HG03565 (cell line): ENCODE data around the gene ADAM20.
"Not testable (repeated sequence)": the region's sequence is repeated elsewhere in the genome, so short reads cannot be mapped to it uniquely, and the experiment has no call there.

Experiments
- ATAC-seq: cut with Tn5 transposase; IDR thresholded peaks from one replicate; pipeline ENCODE4 v1.9.1; 2021; ENCODE audit warnings: mild to moderate bottlenecking, moderate library complexity; ENCODE audit not compliant: unreplicated experiment

ADAM20 gene

DNA sequence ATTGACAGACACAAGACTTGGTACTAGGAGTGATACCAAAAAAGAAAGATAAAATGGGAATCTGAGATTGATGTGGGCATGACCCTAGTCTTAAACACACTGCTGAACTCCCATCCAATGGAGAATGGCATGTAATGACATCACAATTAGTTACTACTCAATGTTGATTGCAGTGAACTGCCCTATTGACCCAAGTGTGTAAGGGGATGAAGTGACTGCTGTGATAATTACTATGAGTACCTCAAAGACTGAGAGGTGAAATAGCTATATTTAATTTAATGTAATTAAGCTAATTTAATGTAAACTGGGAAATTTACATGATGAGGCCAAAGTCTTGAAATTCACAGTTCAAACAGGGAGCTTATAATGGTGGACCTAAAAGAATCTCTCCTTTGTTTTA is at the start of gene ADAM20:
Gene ADAM20 (minus strand): TSS at position 101 of the 400 bp plus-strand sequence. CDS start 10,247 bp downstream, outside the sequence.
- no peak for ATAC-seq

DNA sequence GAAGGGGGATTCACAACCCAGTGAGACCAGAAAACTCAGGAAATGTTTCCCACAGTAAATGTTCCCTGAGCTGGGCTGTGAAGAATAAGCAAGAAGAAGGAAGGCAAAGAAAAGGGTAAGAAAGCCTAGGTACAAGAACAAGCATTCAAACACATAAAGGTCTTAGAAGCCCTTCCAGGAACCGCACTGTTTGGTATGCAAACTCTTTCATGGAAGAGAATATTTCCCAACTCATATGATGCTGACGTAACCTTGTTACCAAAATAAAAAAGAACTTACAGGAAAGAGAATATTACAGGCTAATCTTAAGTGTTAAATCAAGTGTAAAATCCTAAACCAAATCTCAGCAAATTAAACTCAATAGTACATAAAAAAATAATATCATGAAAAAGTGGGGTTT is 42.1 kb upstream of the ADAM20 start:
- no peak for ATAC-seq

- ATAC-seq = no peak
These were observed 38.2 kb upstream of the ADAM20 start for GRCh38 chr14:70573050-70573449.

GRCh38 chr14:70571139-70571538 is 36.3 kb upstream of the ADAM20 start:
- ATAC-seq = no peak

- no peak for ATAC-seq
These were observed 33.0 kb upstream of the ADAM20 start for GRCh38 chr14:70567791-70568190.

- no peak for ATAC-seq
These were observed 29.1 kb upstream of the ADAM20 start for GRCh38 chr14:70563869-70564268.

DNA sequence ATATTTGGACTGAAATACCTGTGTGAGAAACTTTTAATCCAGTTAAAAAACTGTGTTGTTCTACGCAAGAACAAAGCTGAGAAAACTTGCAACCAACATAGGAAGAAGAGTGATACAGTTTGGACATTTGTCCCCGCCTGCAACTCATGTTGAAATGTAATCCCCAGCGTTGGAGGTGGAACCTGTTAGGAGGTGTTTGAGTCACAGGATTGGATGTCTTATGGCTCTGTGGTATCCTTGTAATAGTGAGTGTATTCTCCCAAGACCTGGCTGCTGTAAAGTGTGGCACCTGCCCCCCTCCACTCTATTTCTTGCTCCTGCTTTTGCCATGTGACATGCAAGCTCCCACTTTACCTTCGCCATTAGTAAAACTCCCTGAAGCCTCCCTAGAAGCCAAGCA is 28.6 kb upstream of the ADAM20 start:
- ATAC-seq = no peak

DNA sequence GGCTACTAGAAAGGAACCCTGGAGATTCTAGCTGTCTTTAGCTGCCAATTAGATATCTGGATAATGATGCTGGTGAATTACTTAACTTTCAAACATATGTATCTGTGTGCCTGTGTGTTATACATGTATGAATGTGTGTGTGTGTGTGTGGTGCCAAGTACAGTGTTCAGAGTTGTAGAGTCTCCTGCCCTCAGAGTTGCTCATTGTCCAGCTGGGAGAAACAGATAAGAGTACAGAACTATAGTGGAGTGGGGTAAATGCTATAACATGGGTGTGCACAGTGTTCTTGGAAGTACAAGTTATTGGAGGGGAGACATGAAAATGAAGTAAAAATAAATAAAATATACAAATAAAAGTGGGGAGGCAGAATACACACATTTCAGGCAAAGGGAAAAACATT is 23.6 kb upstream of the ADAM20 start:
- ATAC-seq = no peak

DNA sequence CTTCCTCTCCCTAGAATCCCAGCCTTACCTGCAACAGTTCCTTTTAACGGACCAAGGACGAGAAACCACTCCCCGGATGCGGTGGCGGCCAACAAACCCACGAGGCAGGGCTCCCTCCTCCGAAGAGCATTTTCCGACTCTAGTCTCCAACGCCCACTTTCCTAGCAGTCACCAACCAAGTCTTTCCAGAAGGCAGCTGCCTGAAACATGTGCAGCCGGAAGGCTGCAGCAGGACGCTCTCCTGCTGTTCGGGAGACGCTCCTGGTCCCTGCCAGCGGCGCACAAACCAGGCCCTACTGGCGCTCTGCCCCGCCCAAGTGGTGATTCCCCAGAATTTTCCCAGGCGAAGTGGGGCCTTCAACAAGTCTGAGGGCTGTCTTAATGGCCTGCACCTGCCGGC is 21.1 kb upstream of the ADAM20 start:
- no peak for ATAC-seq

DNA sequence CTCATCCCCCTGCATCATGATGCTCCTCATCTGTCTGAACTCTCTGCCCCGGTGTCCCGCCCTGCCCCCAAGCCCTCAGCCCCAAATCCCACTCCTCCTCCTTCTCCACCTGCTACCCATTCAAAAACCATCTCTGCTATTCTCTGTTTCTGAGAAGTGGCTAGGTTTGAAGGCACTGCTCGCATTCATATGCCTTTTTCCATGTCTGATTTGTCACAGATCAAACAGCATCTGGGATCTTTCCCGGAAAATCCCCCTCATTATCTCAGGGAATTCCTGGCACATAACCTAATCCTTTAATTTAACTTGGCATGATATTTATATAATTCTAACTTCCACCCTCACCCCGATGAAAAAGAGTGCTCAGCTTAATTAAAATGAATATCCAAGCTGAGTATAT is 3.3 kb upstream of the ADAM20 start:
- ATAC-seq = no peak

DNA sequence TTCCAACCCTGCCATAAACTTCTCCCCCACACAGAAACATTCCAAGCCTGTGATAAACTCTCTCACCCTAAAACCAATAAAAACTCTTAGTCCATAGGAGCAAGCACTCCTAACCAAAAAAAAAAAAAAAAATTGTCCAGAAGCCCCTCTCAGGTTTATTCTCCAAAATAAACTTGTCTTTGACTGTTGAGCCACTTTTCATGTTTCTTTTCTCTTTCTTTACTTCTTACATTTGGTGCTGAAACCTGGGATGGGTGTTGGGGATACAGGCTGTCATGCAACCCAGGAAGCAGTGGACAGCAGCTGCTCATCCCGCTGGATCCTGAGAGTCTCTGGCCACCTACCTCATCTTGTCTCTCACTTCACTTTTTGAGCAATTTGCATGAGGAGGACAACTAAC is 2.0 kb upstream of the ADAM20 start:
- ATAC-seq = no peak

GRCh38 chr14:70530417-70530816 is 4.4 kb downstream of the ADAM20 start:
- ATAC-seq = no peak

DNA sequence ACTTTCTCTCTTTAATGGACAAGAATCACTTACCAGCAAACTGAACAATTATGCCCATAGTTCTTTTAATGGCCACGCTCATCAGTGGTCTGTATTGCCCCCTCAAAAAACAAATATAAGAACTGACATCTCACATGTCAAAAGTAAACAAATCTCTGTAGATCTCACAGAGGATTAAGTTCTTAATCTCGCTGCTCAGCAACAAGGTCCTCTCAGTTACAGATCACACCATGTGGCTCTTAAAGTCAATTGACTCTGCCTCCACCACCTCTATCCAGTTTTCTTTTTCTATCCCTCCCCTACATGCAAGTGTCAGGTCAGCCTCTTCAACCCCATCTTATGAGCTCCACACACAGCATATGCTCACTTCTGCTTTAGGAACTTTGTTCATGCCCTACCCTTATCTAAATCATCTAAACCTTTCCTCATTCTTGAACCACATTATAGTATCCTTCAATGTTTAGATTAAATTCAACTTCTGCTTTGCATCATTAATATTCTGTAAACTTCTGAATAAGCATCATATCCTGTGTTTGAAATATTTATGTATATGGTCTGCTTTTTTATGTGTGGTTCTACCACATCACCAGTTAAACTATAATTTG is 7.2 kb downstream of the ADAM20 start:
- no peak for ATAC-seq

- no peak for ATAC-seq
These were observed 9.1 kb downstream of the ADAM20 start for GRCh38 chr14:70525691-70526090.

DNA sequence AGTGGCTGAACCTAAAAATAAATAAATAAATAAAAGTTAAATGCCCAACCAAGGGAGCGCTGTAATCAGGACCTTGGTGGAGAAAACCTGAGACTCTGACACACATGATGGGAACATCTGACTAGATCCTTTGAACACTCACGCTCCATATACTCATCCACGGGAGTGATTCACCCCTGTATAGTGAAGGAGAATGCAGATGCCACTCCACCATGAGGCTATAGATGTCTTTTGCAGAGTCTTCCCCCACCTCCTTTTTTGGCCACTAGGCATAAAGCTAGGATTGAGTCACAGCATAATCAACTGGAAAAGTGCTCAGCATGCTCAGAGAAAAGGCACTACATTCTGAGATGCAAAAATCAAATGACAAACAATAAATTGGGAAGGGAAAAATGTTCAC is 19.0 kb downstream of the ADAM20 start:
- no peak for ATAC-seq

DNA sequence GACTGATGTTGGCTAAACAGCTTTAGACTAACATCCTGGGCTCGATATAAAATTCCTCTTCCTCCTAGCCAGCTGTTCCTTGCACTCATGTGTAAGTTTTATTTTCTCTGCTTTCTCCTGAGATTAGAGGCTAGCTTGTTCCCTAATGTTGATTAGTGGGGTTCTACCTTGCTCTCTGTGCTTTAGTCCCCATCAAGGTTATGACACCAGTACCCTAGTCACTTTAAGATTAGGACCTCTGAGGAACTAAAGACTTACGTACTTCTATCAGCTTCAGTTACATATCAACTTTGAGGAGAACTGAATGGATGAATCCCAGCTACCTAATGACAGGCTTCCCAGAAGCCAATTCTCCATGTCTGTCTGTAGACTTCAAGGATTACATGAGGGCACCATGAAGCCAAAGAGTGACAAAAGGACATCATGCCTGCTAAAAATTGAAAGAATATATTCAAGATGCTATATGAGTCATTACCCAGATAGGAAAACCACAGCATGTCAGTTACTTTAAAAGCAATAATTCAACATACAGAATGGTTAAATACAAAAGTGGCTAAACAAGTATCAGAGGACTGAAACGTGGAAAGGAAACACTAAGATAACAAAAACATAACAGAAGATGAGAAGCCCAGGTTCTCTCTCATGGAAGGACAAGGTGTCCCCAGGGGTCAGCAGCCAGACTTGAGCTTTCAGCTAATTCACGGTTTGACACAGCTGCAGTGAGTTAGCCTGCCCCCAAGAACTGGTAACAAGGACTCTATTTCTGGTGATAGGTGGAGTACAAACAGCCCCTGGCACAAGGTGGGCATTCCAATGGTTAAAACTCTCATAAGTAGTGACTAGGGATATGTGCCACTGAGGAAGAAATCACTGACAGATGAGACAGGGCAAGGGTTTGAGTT is 20.4 kb downstream of the ADAM20 start:
- no peak for ATAC-seq

- no peak for ATAC-seq
These were observed 36.6 kb downstream of the ADAM20 start for GRCh38 chr14:70498191-70498590.

- no peak for ATAC-seq
These were observed 45.1 kb downstream of the ADAM20 start for GRCh38 chr14:70489579-70490200.

GRCh38 chr14:70477356-70478105 is 57.3 kb downstream of the ADAM20 start:
- not testable (repeated sequence) for ATAC-seq

DNA sequence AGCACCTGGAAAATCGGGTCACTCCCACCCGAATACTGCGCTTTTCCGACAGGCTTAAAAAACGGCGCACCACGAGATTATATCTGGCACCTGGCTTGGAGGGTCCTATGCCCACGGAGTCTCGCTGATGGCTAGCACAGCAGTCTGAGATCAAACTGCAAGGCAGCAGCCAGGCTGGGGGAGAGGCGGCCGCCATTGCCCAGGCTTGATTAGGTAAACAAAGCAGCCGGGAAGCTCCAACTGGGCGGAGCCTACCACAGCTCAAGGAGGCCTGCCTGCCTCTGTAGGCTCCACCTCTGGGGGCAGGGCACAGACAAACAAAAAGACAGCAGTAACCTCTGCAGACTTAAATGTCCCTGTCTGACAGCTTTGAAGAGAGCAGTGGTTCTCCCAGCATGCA is 59.3 kb downstream of the ADAM20 start:
- ATAC-seq = not testable (repeated sequence)

DNA sequence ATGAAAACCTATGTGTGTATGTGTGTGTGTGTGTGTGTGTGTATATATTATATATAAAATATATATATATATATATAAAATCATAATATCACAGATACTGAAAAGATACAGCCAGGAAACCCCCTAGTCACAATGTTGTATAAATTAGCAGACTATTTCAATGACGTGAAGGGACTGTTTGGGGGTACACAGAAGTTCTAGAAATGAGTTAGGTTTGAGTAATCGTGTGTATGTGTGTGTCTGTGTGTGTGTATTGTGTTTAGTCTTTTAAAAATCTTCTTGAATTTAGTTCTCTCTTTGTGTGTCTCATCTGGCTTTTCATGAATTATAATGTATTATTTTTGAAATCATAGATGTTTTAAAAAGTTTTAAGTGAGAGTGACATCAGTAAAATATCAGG is 61.0 kb downstream of the ADAM20 start:
- ATAC-seq = no peak
